Measurements from ENCODE around the gene NMT2. TPM values are rescaled to one million over a fixed set of nuclear protein-coding genes. Genes with fewer than 3 reads are reported as not detected.

The NMT2 gene
- 77.2 and 101 TPM in 2 replicates for total RNA-seq

DNA sequence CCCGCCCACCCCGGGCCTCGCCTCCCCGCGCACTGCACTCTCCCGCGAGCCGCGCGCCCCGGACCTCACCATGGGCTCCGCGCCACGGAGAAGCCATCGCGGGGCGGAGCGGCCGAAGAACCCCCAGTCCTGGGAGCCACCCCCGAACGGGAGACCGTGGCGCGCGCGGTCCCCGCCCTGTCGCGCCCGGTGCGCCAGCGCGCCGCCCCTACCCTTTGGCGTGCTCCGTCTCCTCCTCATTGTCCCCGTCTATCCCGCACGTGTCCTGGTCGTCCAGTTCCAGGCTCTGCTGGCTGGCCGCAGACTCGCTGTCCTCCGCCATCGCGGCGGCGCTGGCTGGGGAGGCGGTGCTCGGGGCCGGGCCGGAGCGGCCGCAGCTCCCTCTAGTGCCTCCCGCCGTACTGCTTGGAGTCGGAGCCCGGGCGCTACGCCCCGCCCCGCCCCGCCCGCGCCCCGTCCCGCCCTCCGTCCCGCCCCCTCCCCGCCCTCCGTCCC is at the start of gene NMT2:
TSS of gene NMT2 (minus strand) at position 403 of the 495 bp plus-strand sequence. CDS start at position 322, 81 bp downstream.

DNA sequence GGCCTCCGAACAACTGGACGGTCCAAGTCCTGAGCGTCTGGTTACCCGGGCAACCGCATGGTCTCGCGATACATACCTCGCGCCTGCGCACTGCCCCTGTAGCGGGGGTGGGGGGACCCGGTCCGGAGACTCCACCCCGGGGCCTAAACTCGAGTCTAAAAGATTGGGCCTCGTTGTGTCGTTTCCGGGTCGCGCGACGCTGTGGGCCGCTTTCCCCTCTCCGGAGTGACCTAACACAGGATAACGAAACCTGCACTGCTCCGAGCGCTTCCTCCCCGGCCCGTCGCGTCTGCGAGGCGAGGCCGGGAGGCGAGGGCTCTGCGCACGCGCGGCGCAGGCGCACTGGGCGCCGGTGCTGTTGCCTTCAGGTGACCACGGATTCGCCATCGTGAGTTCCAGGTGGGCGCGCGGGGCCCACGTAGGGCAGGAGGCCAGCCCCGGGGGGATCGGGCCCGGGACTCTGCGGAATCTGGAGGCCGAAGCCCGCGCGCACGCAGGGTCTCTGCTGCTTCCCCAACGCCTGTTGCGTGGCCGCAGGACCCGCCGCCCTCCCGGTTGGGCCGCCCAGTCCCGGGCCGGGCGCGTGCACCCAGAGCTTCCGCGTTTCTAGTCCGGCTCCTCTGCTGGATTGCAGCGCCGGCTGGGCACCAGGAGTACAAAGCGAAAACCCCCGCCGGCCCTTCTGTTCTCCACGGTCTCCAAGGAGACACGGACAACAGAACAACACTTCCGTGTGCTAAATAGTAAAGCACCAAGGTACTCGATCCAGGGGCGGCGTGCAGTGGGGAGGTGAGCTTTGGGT is 71.3 kb downstream of the NMT2 start, which contains the start of gene RPP38:
TSS of gene RPP38 (plus strand) at position 345 of the 802 bp plus-strand sequence. CDS start 5,960 bp downstream, outside the sequence.

DNA sequence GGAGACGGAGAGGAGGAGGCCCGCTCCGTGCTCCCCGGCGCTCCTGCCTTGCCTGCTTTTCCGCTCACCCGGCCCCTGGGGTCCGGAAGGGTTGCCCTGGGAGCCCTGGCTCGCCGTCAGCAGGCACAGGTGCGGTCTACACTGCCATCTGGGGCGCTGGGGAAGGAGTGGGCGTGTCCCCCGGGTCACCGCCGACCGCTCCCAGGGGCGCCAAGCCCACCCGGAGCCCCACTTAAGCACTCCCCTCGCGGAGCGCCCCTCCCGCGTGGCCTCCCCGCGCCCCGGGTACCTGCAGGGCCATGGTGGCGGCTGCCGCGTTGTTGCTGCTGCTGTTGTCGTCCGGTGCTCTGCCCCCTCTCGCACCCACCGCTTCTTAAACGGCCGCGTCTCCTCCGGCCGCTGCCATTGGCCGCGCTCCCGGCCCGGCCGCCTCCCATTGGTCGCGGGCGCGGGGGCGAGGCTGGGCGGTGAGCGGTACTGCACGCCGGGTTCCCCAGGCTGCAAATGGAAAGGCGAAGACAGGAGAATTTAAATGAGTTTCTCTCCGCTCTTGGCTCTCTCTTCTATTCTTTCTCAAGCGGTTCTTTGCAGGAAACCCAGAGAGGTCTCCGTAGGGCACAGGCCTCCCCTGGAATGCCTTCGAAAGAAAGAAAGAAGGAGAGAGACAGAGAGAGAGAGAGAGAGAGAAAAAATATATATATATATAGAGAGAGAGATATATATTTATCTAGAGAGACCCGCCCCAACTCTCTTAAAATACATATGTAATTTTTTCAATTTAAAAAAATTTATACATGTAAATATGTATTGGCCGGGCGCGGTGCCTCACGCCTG is 79.8 kb downstream of the NMT2 start, which contains the start of gene ACBD7:
TSS of gene ACBD7 (minus strand) at position 349 of the 834 bp plus-strand sequence. CDS start at position 301, 48 bp downstream.

Small RNA genes lying within 50 kb of the gene (small RNA-seq; reads per million reads assigned to genes)
- gene AL590365.1, result not detected

Other genes starting within 250 kb of the NMT2 start
- 5.6 and 11.4 TPM in 2 replicates for gene DCLRE1C, start 214.6 kb downstream of the NMT2 start, total RNA-seq
- not detected in 2 replicates for gene MEIG1, start 209.3 kb downstream of the NMT2 start, total RNA-seq
- gene OLAH, start 124.8 kb downstream of the NMT2 start, total RNA-seq, result under 0.01 TPM in 1 of 2 replicates, not detected in the other
- 0.65 and 1.9 TPM in 2 replicates for gene ACBD7, start 79.9 kb downstream of the NMT2 start, total RNA-seq
- gene RPP38, start 71.3 kb downstream of the NMT2 start, total RNA-seq, result 12.4 and 13.0 TPM in 2 replicates
- gene FAM171A1, start 202.6 kb upstream of the NMT2 start, total RNA-seq, result 61.5 and 68.3 TPM in 2 replicates

Measured in vein endothelial cell (primary cell).